NCI-H2196 treated with DMSO at 0.1 percent for 48 hours (cell line): ENCODE data around the gene ZNF253.
"Not testable (repeated sequence)": the region's sequence is repeated elsewhere in the genome, so short reads cannot be mapped to it uniquely, and the experiment has no call there.

Experiments used
- DNase-seq: peaks from one replicate; lab custom pipeline; 2025; ENCODE audit not compliant: unreplicated experiment; lab: John Stamatoyannopoulos, UW

Gene ZNF253

GRCh38 chr19:19865750-19866610, at the start of gene ZNF253:
TSS of gene ZNF253 (plus strand) at chr19:19865882. CDS start at chr19:19865997, 115 bp downstream.
- DNase-seq = peak; percentile 96

- no peak for DNase-seq
Measured at GRCh38 chr19:19816679-19817078, 49.0 kb upstream of the ZNF253 start.

DNA sequence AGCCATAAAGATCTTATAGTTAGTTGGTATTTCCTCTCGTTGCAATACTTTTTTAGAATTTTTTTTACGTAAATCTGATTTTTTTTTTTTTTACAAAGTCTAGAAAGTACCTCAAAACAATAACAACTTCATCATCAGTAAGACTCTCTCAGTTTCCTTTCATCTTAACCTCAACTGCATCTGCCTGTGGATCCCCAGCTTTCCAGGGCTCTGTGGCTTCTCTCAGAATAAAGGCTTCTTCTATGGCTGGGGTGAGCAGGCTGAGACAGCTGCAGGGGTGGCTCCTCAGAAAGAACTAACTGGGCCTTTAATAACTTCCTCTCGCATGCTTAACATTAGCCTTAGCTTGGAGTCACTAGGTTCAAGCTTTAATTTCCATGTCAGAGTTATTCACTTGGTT, 48.3 kb upstream of the ZNF253 start:
- no peak for DNase-seq

DNA sequence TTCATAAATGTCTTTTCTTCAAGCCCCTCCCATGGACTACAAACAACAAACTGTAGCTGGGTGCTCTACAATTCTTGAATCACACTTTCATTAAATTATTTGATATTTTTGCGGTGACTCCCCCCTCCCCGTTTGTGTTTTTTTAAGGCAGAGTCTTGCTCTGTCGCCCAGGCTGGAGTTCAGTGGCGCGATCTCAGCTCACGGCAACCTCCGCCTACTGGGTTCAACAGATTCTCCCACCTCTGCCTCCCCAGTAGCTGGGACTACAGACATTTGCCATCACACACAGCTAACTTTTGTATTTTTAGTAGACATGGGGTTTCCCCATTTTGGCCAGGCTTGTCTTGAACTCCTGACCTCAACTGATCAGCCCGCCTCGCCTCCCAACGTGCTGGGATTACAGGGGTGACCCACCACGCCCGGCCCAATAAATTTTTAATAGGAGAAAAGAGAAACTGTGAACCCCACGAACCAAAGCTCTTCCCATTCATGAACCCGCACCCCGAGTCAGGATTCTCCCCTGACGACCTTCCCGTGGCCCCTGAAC, 44.8 kb upstream of the ZNF253 start:
- DNase-seq = no peak

- DNase-seq = peak; percentile 96
Measured at GRCh38 chr19:19821366-19821951, 44.2 kb upstream of the ZNF253 start, which contains the start of gene ZNF506. TSS of gene ZNF506 (minus strand) at chr19:19821750. CDS start at chr19:19821603, 147 bp downstream.

GRCh38 chr19:19821976-19822375, 43.7 kb upstream of the ZNF253 start:
- DNase-seq = not testable (repeated sequence)

- DNase-seq = no peak
Measured at GRCh38 chr19:19823916-19824315, 41.8 kb upstream of the ZNF253 start.

GRCh38 chr19:19826875-19827274, 38.8 kb upstream of the ZNF253 start:
- no peak for DNase-seq

DNA sequence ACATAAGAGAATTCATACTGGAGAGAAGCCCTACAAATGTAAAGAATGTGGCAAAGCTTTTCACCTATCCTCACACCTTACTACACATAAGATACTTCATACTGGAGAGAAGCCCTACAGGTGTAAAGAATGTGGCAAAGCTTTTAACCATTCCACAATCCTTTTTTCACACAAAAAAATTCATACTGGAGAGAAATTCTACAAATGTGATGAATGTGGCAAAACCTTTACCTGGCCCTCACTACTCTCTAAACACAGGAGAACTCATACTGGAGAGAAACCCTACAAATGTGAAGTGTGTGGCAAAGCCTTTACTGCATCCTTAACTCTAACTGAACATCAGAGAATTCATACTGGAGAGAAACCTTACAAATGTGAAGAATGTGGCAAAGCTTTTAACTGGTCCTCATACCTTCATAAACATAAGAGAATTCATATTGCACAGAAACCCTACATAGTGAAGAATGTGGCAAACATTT, 30.1 kb upstream of the ZNF253 start:
- DNase-seq = no peak

GRCh38 chr19:19847781-19848180, 17.9 kb upstream of the ZNF253 start:
- no peak for DNase-seq

DNA sequence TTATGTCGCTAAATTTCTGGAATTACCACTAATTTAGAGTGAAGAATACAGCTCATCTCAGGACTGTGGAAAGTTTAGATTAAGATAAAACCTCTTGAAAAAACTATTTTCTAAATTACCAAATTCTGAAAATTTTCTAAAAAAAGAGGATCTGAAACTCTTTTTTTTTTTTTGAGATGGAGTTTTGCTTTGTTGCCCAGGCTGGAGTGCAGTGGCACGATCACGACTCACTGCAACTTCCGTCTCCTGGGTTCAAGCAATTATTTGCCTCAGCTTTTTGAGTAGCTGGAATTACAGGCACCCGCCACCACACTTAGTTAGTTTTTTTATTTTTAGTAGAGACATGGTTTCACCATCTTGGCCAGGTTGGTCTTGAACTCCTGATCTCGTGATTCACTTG, 16.6 kb upstream of the ZNF253 start:
- no peak for DNase-seq

DNA sequence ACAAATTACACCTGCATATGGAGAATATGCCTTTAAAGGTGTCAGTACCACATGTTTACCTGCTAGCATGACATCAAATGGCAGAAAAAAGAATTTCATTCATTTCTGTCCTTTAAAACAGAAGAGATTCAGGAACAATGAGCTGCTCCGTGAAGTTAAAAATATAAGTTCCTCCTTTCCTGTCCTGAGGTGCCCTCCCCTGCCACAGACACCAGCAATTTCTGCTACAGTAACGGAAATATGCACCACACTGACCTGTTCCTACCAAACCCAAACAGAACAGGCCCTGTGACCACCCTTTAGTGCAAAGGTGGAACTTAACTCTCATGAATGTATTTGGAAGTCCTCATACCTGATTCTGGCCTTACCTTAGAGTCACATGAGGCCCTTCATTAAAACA, 13.9 kb upstream of the ZNF253 start:
- DNase-seq = not testable (repeated sequence)

GRCh38 chr19:19858751-19859150, 6.9 kb upstream of the ZNF253 start:
- no peak for DNase-seq

GRCh38 chr19:19860756-19861390, 4.8 kb upstream of the ZNF253 start:
- no peak for DNase-seq

- no peak for DNase-seq
Measured at GRCh38 chr19:19866611-19867248, 1.0 kb downstream of the ZNF253 start.

DNA sequence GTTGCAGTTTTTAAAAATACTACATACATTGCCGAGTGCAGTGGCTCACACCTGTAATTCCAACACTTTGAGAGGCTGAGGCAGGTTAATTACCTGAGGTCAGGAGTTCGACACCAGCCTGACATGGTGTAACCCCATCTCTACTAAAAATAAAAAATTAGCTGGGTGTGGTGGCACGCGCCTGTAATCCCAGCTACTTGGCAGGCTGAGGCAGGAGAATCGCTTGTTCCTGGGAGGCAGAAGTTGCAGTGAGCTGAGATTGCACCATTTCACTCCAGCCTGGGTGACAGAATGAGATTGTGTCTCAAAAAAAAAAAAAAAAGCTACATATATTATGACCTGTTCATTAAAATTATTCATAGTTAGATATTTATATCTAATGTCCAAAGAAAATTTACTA, 4.4 kb downstream of the ZNF253 start:
- DNase-seq = not testable (repeated sequence)

GRCh38 chr19:19871932-19872331, 6.2 kb downstream of the ZNF253 start:
- no peak for DNase-seq

GRCh38 chr19:19873381-19873780, 7.7 kb downstream of the ZNF253 start:
- DNase-seq = no peak

- DNase-seq = no peak
Measured at GRCh38 chr19:19877724-19878123, 12.0 kb downstream of the ZNF253 start.

DNA sequence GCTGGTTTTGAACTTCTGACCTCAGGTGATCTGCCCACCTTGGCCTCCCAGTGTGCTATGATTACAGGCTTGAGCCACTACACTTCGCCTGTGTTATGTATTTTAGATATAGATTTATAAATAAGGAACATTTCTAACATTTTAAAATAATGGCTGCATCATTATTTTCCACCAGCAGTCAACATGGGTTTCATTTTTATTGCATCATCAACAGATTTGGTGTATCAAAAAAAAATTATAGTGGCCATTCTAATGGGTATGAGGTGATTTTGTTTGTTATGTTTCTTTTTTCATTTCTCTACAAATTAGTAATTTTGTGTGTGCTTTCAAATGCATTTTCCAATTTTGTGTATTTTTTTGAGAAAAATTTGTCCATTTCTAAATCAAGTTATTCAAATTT, 18.9 kb downstream of the ZNF253 start:
- DNase-seq = no peak
